ENCODE measurements around the gene AOC3. TPM values are rescaled to one million over a fixed set of nuclear protein-coding genes. Genes with fewer than 3 reads are reported as not detected.
"Not testable (repeated sequence)": the region's sequence is repeated elsewhere in the genome, so short reads cannot be mapped to it uniquely, and the experiment has no call there.

AOC3 gene
- total RNA-seq, 1 experiment from 2014 or later: 0.44 TPM

DNA sequence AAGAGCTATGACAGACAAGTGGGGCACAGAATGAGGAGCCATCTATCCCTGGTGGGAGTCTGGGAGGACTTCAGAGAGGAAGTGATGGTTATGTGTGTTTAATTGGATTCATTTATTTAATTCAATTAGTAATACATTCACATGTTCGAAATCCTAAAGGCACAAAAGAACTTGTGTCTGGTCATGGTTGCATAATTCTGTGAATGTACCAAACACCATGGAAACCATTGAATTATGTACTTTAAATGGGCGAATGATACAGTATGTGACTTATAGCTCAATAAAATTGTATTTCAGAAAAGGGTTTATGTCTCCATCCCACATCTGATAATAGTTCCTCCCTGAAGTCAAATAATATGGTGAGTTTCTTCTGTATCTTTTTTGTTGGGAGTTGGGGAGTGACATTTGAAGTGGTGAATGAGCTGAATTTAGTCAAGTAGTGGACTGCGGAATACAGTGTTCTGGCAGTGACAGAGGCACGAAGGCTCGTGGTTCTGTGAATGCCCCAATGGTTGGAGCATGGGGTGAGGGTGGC lies 29.8 kb downstream of the AOC3 start:
- intact Hi-C loops (cut with micrococcal nuclease): no loop called here
- Mint-ChIP-seq H3K9me3 (ENCODE audit: unreplicated experiment) (no peaks in the 10 kb centered on the region), H3K27ac (ENCODE audit: low read depth, unreplicated experiment) (no peak overlapping the region), H3K4me1 (ENCODE audit: insufficient read depth, unreplicated experiment) (no peaks in the 10 kb centered on the region), H3K4me3 (ENCODE audit: unreplicated experiment) (no peak overlapping the region), H3K27me3 (ENCODE audit: insufficient read depth, unreplicated experiment) (peaks cover 28% of the 10 kb centered on the region), H3K36me3 (ENCODE audit: insufficient read depth, unreplicated experiment) (peaks cover 6% of the 10 kb centered on the region)
- no peak for DNase-seq (ENCODE audit: unreplicated experiment)
- BruUV-seq (replicated peaks): no TSS peak
- TF ChIP-seq, protein P1, sequence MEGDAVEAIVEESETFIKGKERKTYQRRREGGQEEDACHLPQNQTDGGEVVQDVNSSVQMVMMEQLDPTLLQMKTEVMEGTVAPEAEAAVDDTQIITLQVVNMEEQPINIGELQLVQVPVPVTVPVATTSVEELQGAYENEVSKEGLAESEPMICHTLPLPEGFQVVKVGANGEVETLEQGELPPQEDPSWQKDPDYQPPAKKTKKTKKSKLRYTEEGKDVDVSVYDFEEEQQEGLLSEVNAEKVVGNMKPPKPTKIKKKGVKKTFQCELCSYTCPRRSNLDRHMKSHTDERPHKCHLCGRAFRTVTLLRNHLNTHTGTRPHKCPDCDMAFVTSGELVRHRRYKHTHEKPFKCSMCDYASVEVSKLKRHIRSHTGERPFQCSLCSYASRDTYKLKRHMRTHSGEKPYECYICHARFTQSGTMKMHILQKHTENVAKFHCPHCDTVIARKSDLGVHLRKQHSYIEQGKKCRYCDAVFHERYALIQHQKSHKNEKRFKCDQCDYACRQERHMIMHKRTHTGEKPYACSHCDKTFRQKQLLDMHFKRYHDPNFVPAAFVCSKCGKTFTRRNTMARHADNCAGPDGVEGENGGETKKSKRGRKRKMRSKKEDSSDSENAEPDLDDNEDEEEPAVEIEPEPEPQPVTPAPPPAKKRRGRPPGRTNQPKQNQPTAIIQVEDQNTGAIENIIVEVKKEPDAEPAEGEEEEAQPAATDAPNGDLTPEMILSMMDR (IDR thresholded peaks at IDR 0.05; ENCODE audit: unreplicated experiment): no peak
- ChIA-PET POLR2A (no interaction called here), CTCF (interaction anchor here (0.8 kb wide), 1 partner anchor 18 kb away, joined by 3 read pairs; no protein-coding TSS in a partner anchor)

- H3K36me3 Mint-ChIP-seq (ENCODE audit: insufficient read depth, unreplicated experiment); intact Hi-C loops (cut with micrococcal nuclease); H3K27ac Mint-ChIP-seq (ENCODE audit: low read depth, unreplicated experiment); H3K4me3 Mint-ChIP-seq (ENCODE audit: unreplicated experiment); DNase-seq (ENCODE audit: unreplicated experiment); POLR2A ChIA-PET; H3K4me1 Mint-ChIP-seq (ENCODE audit: insufficient read depth, unreplicated experiment); H3K9me3 Mint-ChIP-seq (ENCODE audit: unreplicated experiment); BruUV-seq (replicated peaks): not testable (repeated sequence)
- CTCF ChIA-PET: interaction anchor here (0.9 kb wide), 1 partner anchor 57 kb away, joined by 4 read pairs; no protein-coding TSS in a partner anchor
- peaks cover 22% of the 10 kb centered on the region for H3K27me3 Mint-ChIP-seq (ENCODE audit: insufficient read depth, unreplicated experiment)
These were observed 30.7 kb downstream of the AOC3 start for GRCh38 chr17:42881706-42882105.

DNA sequence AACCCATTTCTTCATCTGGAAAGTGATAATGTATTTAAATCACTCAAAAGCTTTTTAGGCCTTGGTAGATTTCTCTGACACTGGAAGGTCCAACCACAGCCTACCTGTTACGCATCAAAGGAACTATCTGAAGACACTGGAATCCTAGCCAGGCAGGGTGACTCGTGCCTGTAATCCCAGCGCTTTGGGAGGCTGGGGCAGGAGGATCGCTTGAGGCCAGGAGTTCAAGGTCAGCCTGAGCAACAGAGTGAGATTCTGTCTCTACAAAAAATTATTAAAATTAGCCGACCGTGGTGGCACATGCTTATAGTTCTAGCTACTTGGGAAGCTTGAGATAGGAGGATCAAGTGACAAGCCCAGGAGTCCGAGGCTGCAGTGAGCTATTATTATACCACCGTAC lies 31.2 kb downstream of the AOC3 start:
- CTCF ChIA-PET: interaction anchor here (0.9 kb wide), 1 partner anchor 56 kb away, joined by 4 read pairs; no protein-coding TSS in a partner anchor
- intact Hi-C loops (cut with micrococcal nuclease): no loop called here
- H3K27me3 Mint-ChIP-seq (ENCODE audit: insufficient read depth, unreplicated experiment): peaks cover 18% of the 10 kb centered on the region

DNA sequence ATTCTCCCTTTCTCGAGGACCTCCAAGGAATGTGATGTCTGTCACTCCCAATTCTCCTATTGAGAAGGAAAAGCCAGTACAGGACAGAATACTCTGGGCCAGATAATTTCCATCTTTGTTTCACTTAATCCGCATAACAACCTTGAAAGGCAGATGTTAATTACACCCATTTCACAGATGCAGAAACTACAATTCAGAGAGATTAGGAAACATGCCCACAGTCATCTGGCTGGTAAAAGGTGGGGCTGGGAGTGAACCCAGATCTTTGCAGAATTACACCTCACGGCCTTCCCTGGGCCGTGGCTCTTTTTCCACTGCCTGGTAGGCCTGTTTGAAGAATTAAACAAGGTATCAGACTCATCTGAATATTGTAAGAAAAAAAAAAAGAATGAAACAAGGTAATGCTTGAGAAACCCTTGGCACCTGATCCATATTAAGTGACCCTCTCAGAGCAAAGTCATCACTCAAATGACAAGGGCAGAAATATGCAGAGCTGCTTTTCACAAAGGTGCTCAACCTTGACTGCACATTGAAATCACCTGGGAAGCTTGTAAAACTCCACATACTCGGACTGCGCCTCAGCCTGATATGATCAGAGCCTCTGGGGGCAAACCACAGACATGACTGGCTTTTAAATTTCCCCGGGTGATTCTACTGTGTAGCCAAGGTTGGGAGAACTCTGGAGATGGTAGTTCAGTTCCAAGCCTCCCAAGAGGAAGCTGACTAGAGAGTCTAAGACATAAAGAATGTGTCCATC lies 33.0 kb downstream of the AOC3 start:
- no TSS peak for BruUV-seq (replicated peaks)
- intact Hi-C loops (cut with micrococcal nuclease): no loop called here
- TF ChIP-seq, protein P1 (IDR thresholded peaks at IDR 0.05; ENCODE audit: unreplicated experiment): no peak
- no peak overlapping the region for H3K4me3 Mint-ChIP-seq (ENCODE audit: unreplicated experiment)
- DNase-seq (ENCODE audit: unreplicated experiment): no peak
- H3K27me3 Mint-ChIP-seq (ENCODE audit: insufficient read depth, unreplicated experiment): no peaks in the 10 kb centered on the region
- H3K4me1 Mint-ChIP-seq (ENCODE audit: insufficient read depth, unreplicated experiment): no peaks in the 10 kb centered on the region
- H3K27ac Mint-ChIP-seq (ENCODE audit: low read depth, unreplicated experiment): no peak overlapping the region
- no peaks in the 10 kb centered on the region for H3K9me3 Mint-ChIP-seq (ENCODE audit: unreplicated experiment)
- CTCF ChIA-PET: no interaction called here
- POLR2A ChIA-PET: interaction anchor here (0.5 kb wide), 1 partner anchor 654 kb away, joined by 3 read pairs; no protein-coding TSS in a partner anchor
- H3K36me3 Mint-ChIP-seq (ENCODE audit: insufficient read depth, unreplicated experiment): peaks cover 6% of the 10 kb centered on the region

More for the DNA sequence above, 31.2 kb downstream of the AOC3 start:
- TF ChIP-seq, protein P1 (IDR thresholded peaks at IDR 0.05; ENCODE audit: unreplicated experiment): no peak
- POLR2A ChIA-PET: no interaction called here
- Mint-ChIP-seq H3K36me3 (ENCODE audit: insufficient read depth, unreplicated experiment) (peaks cover 6% of the 10 kb centered on the region), H3K9me3 (ENCODE audit: unreplicated experiment) (no peaks in the 10 kb centered on the region), H3K4me1 (ENCODE audit: insufficient read depth, unreplicated experiment) (no peaks in the 10 kb centered on the region), H3K4me3 (ENCODE audit: unreplicated experiment) (no peak overlapping the region), H3K27ac (ENCODE audit: low read depth, unreplicated experiment) (no peak overlapping the region)
- no peak for DNase-seq (ENCODE audit: unreplicated experiment)
- BruUV-seq (replicated peaks): no TSS peak

GRCh38 chr17:42885806-42886205 lies 34.8 kb downstream of the AOC3 start:
- DNase-seq (ENCODE audit: unreplicated experiment); H3K36me3 Mint-ChIP-seq (ENCODE audit: insufficient read depth, unreplicated experiment); H3K4me1 Mint-ChIP-seq (ENCODE audit: insufficient read depth, unreplicated experiment); BruUV-seq (replicated peaks); H3K4me3 Mint-ChIP-seq (ENCODE audit: unreplicated experiment); H3K27me3 Mint-ChIP-seq (ENCODE audit: insufficient read depth, unreplicated experiment); intact Hi-C loops (cut with micrococcal nuclease); POLR2A ChIA-PET; H3K9me3 Mint-ChIP-seq (ENCODE audit: unreplicated experiment); H3K27ac Mint-ChIP-seq (ENCODE audit: low read depth, unreplicated experiment): not testable (repeated sequence)
- CTCF ChIA-PET: interaction anchor here (0.8 kb wide), 1 partner anchor 53 kb away, joined by 6 read pairs; no protein-coding TSS in a partner anchor
